ENCODE data around the gene TWF2. TPM values are rescaled to one million over a fixed set of nuclear protein-coding genes. Genes with fewer than 3 reads are reported as not detected.

TWF2 gene
- total RNA-seq, 1 donor from 2014 or later: 26.6 TPM

DNA sequence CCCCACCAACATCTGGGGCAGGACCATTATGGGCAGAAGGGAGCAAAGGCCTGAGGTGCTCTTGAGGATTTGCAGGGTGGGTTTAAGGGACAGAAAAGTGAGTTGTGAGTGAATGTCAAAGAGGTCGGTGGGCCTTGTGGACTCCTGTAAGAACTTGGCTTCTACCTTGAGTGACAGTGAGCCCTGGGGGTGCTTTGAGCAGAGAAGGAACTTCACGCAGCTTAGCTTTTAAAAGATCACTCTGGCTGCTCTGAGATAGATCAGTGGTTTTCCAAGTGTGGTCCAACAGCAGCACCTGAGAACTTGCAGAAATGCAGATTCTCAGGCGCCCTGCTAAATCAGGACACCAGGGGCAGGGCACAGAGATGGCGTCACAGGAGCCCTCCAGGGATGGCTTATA is 56.3 kb downstream of the TWF2 start:
- Mint-ChIP-seq H3K27me3 (ENCODE audit: low read depth) (no peaks in the 10 kb centered on the region), H3K9me3 (no peaks in the 10 kb centered on the region), H3K4me1 (peaks cover under 1% of the 10 kb centered on the region), H3K36me3 (no peaks in the 10 kb centered on the region), H3K4me3 (no peak overlapping the region), H3K27ac (no peak overlapping the region)
- no peak for DNase-seq (ENCODE audit: low spot score in 2 of 2, unreplicated experiment in 2 of 2)
- TF ChIP-seq, protein P1, sequence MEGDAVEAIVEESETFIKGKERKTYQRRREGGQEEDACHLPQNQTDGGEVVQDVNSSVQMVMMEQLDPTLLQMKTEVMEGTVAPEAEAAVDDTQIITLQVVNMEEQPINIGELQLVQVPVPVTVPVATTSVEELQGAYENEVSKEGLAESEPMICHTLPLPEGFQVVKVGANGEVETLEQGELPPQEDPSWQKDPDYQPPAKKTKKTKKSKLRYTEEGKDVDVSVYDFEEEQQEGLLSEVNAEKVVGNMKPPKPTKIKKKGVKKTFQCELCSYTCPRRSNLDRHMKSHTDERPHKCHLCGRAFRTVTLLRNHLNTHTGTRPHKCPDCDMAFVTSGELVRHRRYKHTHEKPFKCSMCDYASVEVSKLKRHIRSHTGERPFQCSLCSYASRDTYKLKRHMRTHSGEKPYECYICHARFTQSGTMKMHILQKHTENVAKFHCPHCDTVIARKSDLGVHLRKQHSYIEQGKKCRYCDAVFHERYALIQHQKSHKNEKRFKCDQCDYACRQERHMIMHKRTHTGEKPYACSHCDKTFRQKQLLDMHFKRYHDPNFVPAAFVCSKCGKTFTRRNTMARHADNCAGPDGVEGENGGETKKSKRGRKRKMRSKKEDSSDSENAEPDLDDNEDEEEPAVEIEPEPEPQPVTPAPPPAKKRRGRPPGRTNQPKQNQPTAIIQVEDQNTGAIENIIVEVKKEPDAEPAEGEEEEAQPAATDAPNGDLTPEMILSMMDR (IDR thresholded peaks at IDR 0.05; ENCODE audit: unreplicated experiment): no peak

DNA sequence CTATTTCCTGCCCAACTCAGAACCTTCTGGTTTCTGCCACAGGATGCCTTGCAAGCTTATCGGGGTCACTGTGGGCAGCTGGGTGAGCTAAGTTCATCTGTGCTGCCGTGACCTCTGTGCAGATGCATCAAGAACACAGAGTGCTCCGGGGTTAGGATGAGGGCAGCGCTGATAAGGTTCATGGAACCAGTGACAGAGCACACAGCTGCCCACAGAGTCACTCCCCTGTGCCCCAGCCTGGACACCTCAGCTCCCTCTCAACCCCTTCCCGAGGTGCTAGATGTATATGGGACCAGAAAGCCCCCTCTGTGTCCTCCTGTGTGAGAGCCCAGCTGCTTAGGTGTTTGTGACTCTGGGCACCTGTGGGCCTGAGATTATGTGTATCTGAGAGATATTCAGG is 56.8 kb downstream of the TWF2 start:
- H3K27me3 Mint-ChIP-seq (ENCODE audit: low read depth): no peaks in the 10 kb centered on the region
- H3K4me3 Mint-ChIP-seq: no peak overlapping the region
- TF ChIP-seq, protein P1 (IDR thresholded peaks at IDR 0.05; ENCODE audit: unreplicated experiment): no peak
- H3K27ac Mint-ChIP-seq: no peak overlapping the region
- H3K4me1 Mint-ChIP-seq: peaks cover 5% of the 10 kb centered on the region
- no peaks in the 10 kb centered on the region for H3K36me3 Mint-ChIP-seq
- DNase-seq (ENCODE audit: low spot score in 2 of 2, unreplicated experiment in 2 of 2): no peak
- no peaks in the 10 kb centered on the region for H3K9me3 Mint-ChIP-seq

DNA sequence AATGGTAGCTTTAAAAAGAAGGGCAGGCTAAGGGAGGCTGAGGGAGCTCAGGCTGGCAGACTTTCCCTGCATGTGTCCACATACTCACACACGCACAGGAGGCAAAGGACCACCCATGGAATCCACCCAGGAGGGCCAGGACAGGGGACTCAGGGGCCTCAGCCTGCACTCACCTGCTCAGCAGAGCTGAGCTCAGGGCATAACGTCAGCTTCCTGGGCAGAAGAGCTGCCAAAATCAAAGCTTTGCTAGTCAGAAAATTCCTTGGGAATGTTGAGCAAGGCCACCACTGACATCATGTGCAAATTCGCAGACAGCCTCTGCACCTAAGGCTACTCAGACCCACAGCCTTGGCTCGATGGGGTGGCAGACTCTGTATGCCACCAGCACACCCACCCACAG is 57.4 kb downstream of the TWF2 start:
- no peaks in the 10 kb centered on the region for H3K36me3 Mint-ChIP-seq
- H3K27me3 Mint-ChIP-seq (ENCODE audit: low read depth): no peaks in the 10 kb centered on the region
- DNase-seq (ENCODE audit: low spot score in 2 of 2, unreplicated experiment in 2 of 2): no peak
- peaks cover 9% of the 10 kb centered on the region for H3K4me1 Mint-ChIP-seq
- no peak overlapping the region for H3K27ac Mint-ChIP-seq
- TF ChIP-seq, protein P1 (IDR thresholded peaks at IDR 0.05; ENCODE audit: unreplicated experiment): no peak
- no peak overlapping the region for H3K4me3 Mint-ChIP-seq
- no peaks in the 10 kb centered on the region for H3K9me3 Mint-ChIP-seq

Small RNA genes lying within 50 kb of the gene (microRNA-seq; reads per million reads assigned to microRNA genes)
- 8,500 reads per million, percentile 95 among the genes with 10 or more reads in this experiment for gene MIRLET7G

Other genes starting within 250 kb of the TWF2 start
- gene RPL29, start 243.3 kb downstream of the TWF2 start, total RNA-seq: 1,237 to 1,322 TPM (median 1,301 TPM) in 3 replicates
- gene DUSP7, start 182.6 kb downstream of the TWF2 start, total RNA-seq: 32.0 to 34.6 TPM (median 32.2 TPM) in 3 replicates
- gene POC1A, start 84.7 kb downstream of the TWF2 start, total RNA-seq: 7.9 to 9.4 TPM (median 8.7 TPM) in 3 replicates
- 32.1 to 34.0 TPM (median 33.2 TPM) in 3 replicates for gene ALAS1, start 41.0 kb downstream of the TWF2 start, total RNA-seq
- gene TLR9, start 13.5 kb downstream of the TWF2 start, total RNA-seq: 0.16 to 0.23 TPM in 2 of 3 replicates, not detected in the other
- 10.6 to 11.8 TPM (median 11.6 TPM) in 3 replicates for gene PPM1M, start 6.6 kb upstream of the TWF2 start, total RNA-seq
- 99.0 to 105 TPM (median 101 TPM) in 3 replicates for gene WDR82, start 39.5 kb upstream of the TWF2 start, total RNA-seq
- 9.0 to 10.7 TPM (median 10.6 TPM) in 3 replicates for gene GLYCTK, start 48.7 kb upstream of the TWF2 start, total RNA-seq
- gene DNAH1, start 77.2 kb upstream of the TWF2 start, total RNA-seq: 8.2 to 9.5 TPM (median 8.4 TPM) in 3 replicates
- 96.2 to 106 TPM (median 104 TPM) in 3 replicates for gene BAP1, start 170.8 kb upstream of the TWF2 start, total RNA-seq
- gene PHF7, start 171.5 kb upstream of the TWF2 start, total RNA-seq: 4.1 to 6.6 TPM (median 5.3 TPM) in 3 replicates
- gene SEMA3G, start 205.9 kb upstream of the TWF2 start, total RNA-seq: 0.35 to 0.80 TPM (median 0.66 TPM) in 3 replicates
- 4.0 to 5.2 TPM (median 4.6 TPM) in 3 replicates for gene TNNC1, start 214.9 kb upstream of the TWF2 start, total RNA-seq
- gene NISCH, start 216.4 kb upstream of the TWF2 start, total RNA-seq: 235 to 242 TPM (median 240 TPM) in 3 replicates